Stimulated activated CD8-positive, alpha-beta memory T cell treated with anti-CD3 and anti-CD28 coated beads, Interleukin-4, amount 100 ng/mL, for 24 hours (primary cell): Measurements from ENCODE around the gene CLIC3.

Experiments used
- DNase-seq: peaks from one replicate; pipeline ENCODE4 v3.0.0-alpha.2; 2020; ENCODE audit warnings: low read depth

The CLIC3 gene

GRCh38 chr9:136964171-136964689 lies 32.1 kb downstream of the CLIC3 start:
- DNase-seq, result no peak

- no peak for DNase-seq
Observed at GRCh38 chr9:136963751-136964150, 32.6 kb downstream of the CLIC3 start.

GRCh38 chr9:136963341-136963740 lies 33.0 kb downstream of the CLIC3 start:
- DNase-seq, result no peak

GRCh38 chr9:136962701-136963248 lies 33.6 kb downstream of the CLIC3 start:
- DNase-seq, result no peak

- DNase-seq, result no peak
Observed at GRCh38 chr9:136962163-136962562, 34.2 kb downstream of the CLIC3 start.

- no peak for DNase-seq
Observed at GRCh38 chr9:136961279-136962065, 34.9 kb downstream of the CLIC3 start.

GRCh38 chr9:136960938-136961275 lies 35.5 kb downstream of the CLIC3 start:
- DNase-seq, result no peak

GRCh38 chr9:136960212-136960937 lies 36.0 kb downstream of the CLIC3 start:
- DNase-seq, result no peak

GRCh38 chr9:136958898-136959850 lies 37.2 kb downstream of the CLIC3 start:
- DNase-seq, result no peak

- DNase-seq, result no peak
Observed at GRCh38 chr9:136958473-136958872, 37.9 kb downstream of the CLIC3 start.

- DNase-seq, result no peak
Observed at GRCh38 chr9:136957901-136958300, 38.5 kb downstream of the CLIC3 start.

GRCh38 chr9:136957461-136957860 lies 38.9 kb downstream of the CLIC3 start:
- no peak for DNase-seq

- no peak for DNase-seq
Observed at GRCh38 chr9:136956604-136957003, 39.8 kb downstream of the CLIC3 start.

- DNase-seq, result no peak
Observed at GRCh38 chr9:136955943-136956335, 40.4 kb downstream of the CLIC3 start.

- DNase-seq, result no peak
Observed at GRCh38 chr9:136955202-136955942, 41.0 kb downstream of the CLIC3 start.

- no peak for DNase-seq
Observed at GRCh38 chr9:136954270-136955083, 41.9 kb downstream of the CLIC3 start.

GRCh38 chr9:136953771-136954269 lies 42.5 kb downstream of the CLIC3 start:
- DNase-seq, result no peak

- DNase-seq, result no peak
Observed at GRCh38 chr9:136952876-136953770, 43.2 kb downstream of the CLIC3 start.

- no peak for DNase-seq
Observed at GRCh38 chr9:136952321-136952850, 44.0 kb downstream of the CLIC3 start.
